A549 (cell line): ENCODE measurements around the gene NRIP1. TPM values are rescaled to one million over a fixed set of nuclear protein-coding genes. Genes with fewer than 3 reads are reported as not detected.
"Not testable (repeated sequence)": the region's sequence is repeated elsewhere in the genome, so short reads cannot be mapped to it uniquely, and the experiment has no call there.

ENCODE experiments used
- ATAC-seq, 2 experiments: fragments of 200-7000 bp in 1 of 2; fragments of >200 bp in 1 of 2; cut with Nextera tagmentation in 1 of 2; cut with Tn5 transposase in 1 of 2; 3 replicates each; pipeline versions ENCODE4 v1.8.0 to v1.9.1; 2018 to 2020; ENCODE audit warnings: mild to moderate bottlenecking in 1 of 2, moderate library complexity in 1 of 2
- CTCF ChIA-PET: fragments of 300-600 bp; sonication (Branson Sonifier 250); formaldehyde crosslinking; extraction: SDS; loops from one replicate; lab custom pipeline; 2021; ENCODE audit warnings: antibody characterized with exemption, inconsistent platforms; lab: Yijun Ruan, JAX
- POLR2A ChIA-PET: fragments of 350-600 bp; formaldehyde crosslinking; extraction: SDS; loops from one replicate; lab custom pipeline; 2021; ENCODE audit warnings: antibody characterized with exemption, inconsistent platforms; lab: Yijun Ruan, JAX
- DNase-seq, 2 experiments: peaks; one replicate each; pipeline versions ENCODE4 v3.0.0 to v3.0.0-alpha.2; 2011 to 2016; ENCODE audit warnings: low read depth in 1 of 2, low spot score in 1 of 2
- FAIRE-seq: peaks from 2 replicates; lab custom pipeline; 2011; peaks lifted over from hg19 to GRCh38; lab: Jason Lieb, UNC
- H3K27ac ChIP-seq, 2 experiments: fragments of >200 bp; sonication (Bioruptor Twin); formaldehyde crosslinking; 3 replicates each; pipeline ENCODE4 v1.5.1; 2016 to 2017
- H3K4me1 ChIP-seq: fragments of >200 bp; sonication (Bioruptor Twin); formaldehyde crosslinking; 3 replicates; pipeline ENCODE4 v1.6.1; 2016
- H3K4me2 ChIP-seq: fragments of >200 bp; sonication (Bioruptor Twin); formaldehyde crosslinking; 3 replicates; pipeline ENCODE4 v1.6.1; 2016
- H3K4me3 ChIP-seq: fragments of >200 bp; sonication (Bioruptor Twin); formaldehyde crosslinking; 3 replicates; pipeline ENCODE4 v1.5.1; 2016
- H3K9me3 ChIP-seq: fragments of >200 bp; sonication (Bioruptor Twin); formaldehyde crosslinking; 3 replicates; pipeline ENCODE4 v1.6.1; 2016
- CBX8 ChIP-seq: fragments of 200-600 bp; sonication (generic); IDR thresholded peaks from 2 replicates; pipeline ENCODE4 v1.6.1; 2016
- EHMT2 ChIP-seq: fragments of 200-600 bp; sonication (generic); IDR thresholded peaks from 2 replicates; pipeline ENCODE4 v1.6.1; 2016; ENCODE audit warnings: antibody characterized with exemption, low read depth, mild to moderate bottlenecking, moderate library complexity
- EP300 ChIP-seq, 2 experiments: fragments of >200 bp; sonication (Bioruptor Twin); formaldehyde crosslinking; IDR thresholded peaks; 2 replicates in 1 of 2; 3 replicates in 1 of 2; pipeline ENCODE4 v1.6.1; 2016 to 2017
- FOSB ChIP-seq: fragments of 250-450 bp; sonication (Bioruptor Pico); IDR thresholded peaks from 2 replicates; pipeline ENCODE4 v1.5.0; 2020; ENCODE audit warnings: mild to moderate bottlenecking, moderate library complexity
- HEYL ChIP-seq: fragments of 250-450 bp; sonication (Bioruptor Pico); IDR thresholded peaks from 2 replicates; pipeline ENCODE4 v1.8.0; 2021; ENCODE audit warnings: mild to moderate bottlenecking, moderate library complexity
- HOXB5 ChIP-seq: fragments of 250-450 bp; sonication (Bioruptor Pico); IDR thresholded peaks from 2 replicates; pipeline ENCODE4 v1.5.0; 2020; ENCODE audit warnings: mild to moderate bottlenecking, moderate library complexity
- KDM5A ChIP-seq: fragments of 200-600 bp; sonication (generic); IDR thresholded peaks from 2 replicates; pipeline ENCODE4 v1.6.1; 2016; ENCODE audit warnings: antibody characterized with exemption, mild to moderate bottlenecking
- MYC ChIP-seq: IDR thresholded peaks from 2 replicates; pipeline ENCODE4 v1.6.1; 2012; ENCODE audit warnings: mild to moderate bottlenecking, inconsistent platforms, low read length, improper control_type of control experiment, borderline replicate concordance
- NFE2L2 ChIP-seq: fragments of 150-350 bp; conservative IDR thresholded peaks from 2 replicates; pipeline ENCODE4 v1.6.1; 2014; ENCODE audit warnings: low read length
- NPAS2 ChIP-seq: fragments of 250-450 bp; sonication (Bioruptor Pico); IDR thresholded peaks from 2 replicates; pipeline ENCODE4 v1.8.0; 2022; ENCODE audit warnings: mild to moderate bottlenecking, moderate library complexity, borderline replicate concordance
- NR3C1 ChIP-seq: fragments of >200 bp; sonication (Bioruptor Twin); formaldehyde crosslinking; IDR thresholded peaks from 3 replicates; pipeline ENCODE4 v1.6.1; 2017
- POLR2AphosphoS2 ChIP-seq: conservative IDR thresholded peaks from 2 replicates; pipeline ENCODE4 v1.6.1; 2012; ENCODE audit warnings: low read length, improper control_type of control experiment, inconsistent platforms
- RAD21 ChIP-seq, 2 experiments: fragments of >200 bp in 1 of 2; sonication (Bioruptor Twin) in 1 of 2; formaldehyde crosslinking in 1 of 2; IDR thresholded peaks in 1 of 2; conservative IDR thresholded peaks in 1 of 2; 2 replicates in 1 of 2; 3 replicates in 1 of 2; pipeline ENCODE4 v1.6.1; 2012 to 2018; ENCODE audit warnings: inconsistent platforms in 1 of 2
- RCOR1 ChIP-seq: fragments of 150-350 bp; IDR thresholded peaks from 2 replicates; pipeline ENCODE4 v1.6.1; 2014; ENCODE audit warnings: antibody characterized with exemption, low read length, low read depth
- TP53 ChIP-seq: fragments of 250-450 bp; sonication (Bioruptor Pico); IDR thresholded peaks from 2 replicates; pipeline ENCODE4 v1.5.0; 2021; ENCODE audit warnings: mild to moderate bottlenecking, moderate library complexity
- ZFP36 ChIP-seq: fragments of 450-650 bp; IDR thresholded peaks from 2 replicates; pipeline ENCODE4 v1.6.1; 2014; ENCODE audit warnings: borderline replicate concordance; ENCODE audit not compliant: partially characterized antibody
- ZSCAN20 ChIP-seq: fragments of 250-450 bp; sonication (Bioruptor Pico); IDR thresholded peaks from 2 replicates; pipeline ENCODE4 v1.8.0; 2022; ENCODE audit warnings: mild to moderate bottlenecking, moderate library complexity
- WGBS: methylation state at CpG from one replicate; pipeline ENCODE4 v1.1.6; 2017; ENCODE audit errors: missing lambda C conversion rate; 5-methylcytosine and 5-hydroxymethylcytosine counted together
- polyA plus RNA-seq, 4 experiments: library from polyadenylated mRNA; depleted of rRNA in 3 of 4; stranded (reverse); fragments of >200 nt; fragmentation: RNase III in 1 of 4; extraction: RNeasy Plus Mini Kit Qiagen cat#74134 plus additional on column Dnase treatment in 1 of 4; gene quantifications; 2 replicates in 3 of 4; 3 replicates in 1 of 4; pipeline ENCODE4 v1.2.3, GENCODE V29; 2011 to 2017
- TF ChIP-seq, protein P1 (sequence below): IDR thresholded peaks from 2 replicates; pipeline ENCODE4 v1.6.1; 2012
- TF ChIP-seq, protein P2 (sequence below): fragments of >200 bp; sonication (Bioruptor Twin); formaldehyde crosslinking; IDR thresholded peaks from 3 replicates; pipeline ENCODE4 v1.5.1; 2016
- TF ChIP-seq, protein P3 (sequence below): IDR thresholded peaks from 2 replicates; pipeline ENCODE4 v1.6.1; 2012
- TF ChIP-seq, protein P4 (sequence below): fragments of >200 bp; sonication (Bioruptor Twin); formaldehyde crosslinking; IDR thresholded peaks from 2 replicates; pipeline ENCODE4 v1.6.1; 2016

NRIP1 gene
- polyA plus RNA-seq, 2 of the 4 experiments (the other 2 are of a cell fraction) = 18.9 to 35.5 TPM

DNA sequence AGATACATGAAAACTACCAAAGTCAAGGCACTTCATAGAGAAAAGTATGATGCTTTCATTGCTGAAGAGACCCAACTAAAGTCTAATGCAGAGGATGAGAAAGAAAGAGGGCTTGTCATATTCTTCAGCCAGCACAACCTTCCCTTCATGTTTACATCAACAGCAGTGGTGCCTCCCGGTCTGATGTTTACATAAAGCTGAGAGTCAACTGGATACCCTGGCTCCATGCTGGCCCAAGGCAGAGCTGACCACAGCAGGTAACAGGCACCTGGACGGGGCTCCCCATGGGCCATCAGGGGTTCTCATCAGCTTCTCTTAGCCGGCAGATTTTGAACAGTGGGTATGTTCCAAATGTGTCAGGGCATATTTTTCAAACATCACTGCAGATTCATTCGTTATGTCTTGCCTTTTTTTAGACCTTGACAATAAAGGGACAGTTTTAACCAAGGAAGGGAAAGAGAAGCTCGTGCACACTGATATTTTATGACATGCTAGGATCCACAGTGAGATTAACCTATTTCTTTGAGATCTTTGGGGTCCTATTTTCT is 117.1 kb downstream of the NRIP1 start (continued):
- TF ChIP-seq EHMT2 = no peak

DNA sequence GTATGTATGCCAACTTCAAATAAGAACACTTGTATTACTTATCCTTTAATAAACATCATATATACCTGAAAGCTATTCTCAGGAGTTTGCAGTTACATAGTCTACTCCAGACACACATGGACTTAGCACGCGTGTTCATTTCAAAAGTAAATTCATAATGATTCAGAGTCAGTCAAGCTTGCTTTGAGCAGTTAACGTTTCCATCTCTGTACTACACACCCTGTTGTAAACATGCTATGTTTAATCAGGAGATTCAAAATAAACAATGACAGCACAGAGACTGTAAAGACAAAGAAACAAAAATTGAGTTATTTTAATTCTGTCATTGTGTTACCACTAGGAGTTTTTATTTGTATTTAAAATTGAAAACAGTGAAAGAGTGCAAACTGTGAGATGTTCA is 119.6 kb downstream of the NRIP1 start:
- ChIA-PET CTCF (interaction anchor here (0.6 kb wide), 1 partner anchor 620 kb away, joined by 3 read pairs; no protein-coding TSS in a partner anchor), POLR2A (no interaction called here)
- Histone ChIP-seq H3K4me1 (peaks cover 14% of the 10 kb centered on the region; the same call in 2 of the 3 replicates), H3K27ac (no peak overlapping the region), H3K4me2 (peak overlapping the region; percentile 33; the same call in 2 of the 3 replicates), H3K9me3 (no peaks in the 10 kb centered on the region; the same call in 1 of the 3 replicates), H3K4me3 (no peak overlapping the region)
- ATAC-seq (no peak), FAIRE-seq (no peak), DNase-seq (no peak)
- 51% methylated on average over 3 of the region's 3 CpGs for WGBS
- TF ChIP-seq, protein P1, sequence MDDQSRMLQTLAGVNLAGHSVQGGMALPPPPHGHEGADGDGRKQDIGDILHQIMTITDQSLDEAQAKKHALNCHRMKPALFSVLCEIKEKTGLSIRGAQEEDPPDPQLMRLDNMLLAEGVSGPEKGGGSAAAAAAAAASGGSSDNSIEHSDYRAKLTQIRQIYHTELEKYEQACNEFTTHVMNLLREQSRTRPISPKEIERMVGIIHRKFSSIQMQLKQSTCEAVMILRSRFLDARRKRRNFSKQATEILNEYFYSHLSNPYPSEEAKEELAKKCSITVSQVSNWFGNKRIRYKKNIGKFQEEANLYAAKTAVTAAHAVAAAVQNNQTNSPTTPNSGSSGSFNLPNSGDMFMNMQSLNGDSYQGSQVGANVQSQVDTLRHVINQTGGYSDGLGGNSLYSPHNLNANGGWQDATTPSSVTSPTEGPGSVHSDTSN = no peak
- no peak for TF ChIP-seq HEYL (CRISPR knock-in tag)

DNA sequence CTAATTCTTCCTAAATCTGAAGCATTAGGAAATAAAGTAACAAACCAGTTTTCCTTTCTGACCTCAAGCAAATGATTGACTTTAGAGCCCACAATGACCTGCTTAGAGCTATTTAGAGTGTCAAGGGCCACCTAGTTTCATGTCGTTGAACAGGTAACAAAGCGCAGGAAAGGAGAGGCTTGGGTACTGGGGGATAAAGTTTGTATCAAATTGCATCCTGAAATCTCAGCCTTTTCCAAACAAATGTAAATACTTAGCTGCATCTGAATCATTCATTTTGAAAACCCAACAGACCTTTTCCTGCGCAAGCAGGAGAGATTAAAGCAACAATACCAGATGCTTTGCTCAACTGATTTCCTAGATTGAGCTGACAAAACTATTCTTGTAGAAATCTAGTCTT is 121.2 kb downstream of the NRIP1 start:
- 88% methylated on average over 3 of the region's 3 CpGs for WGBS
- FAIRE-seq = no peak
- no peak overlapping the region for H3K4me2 ChIP-seq
- no peak overlapping the region for H3K27ac ChIP-seq
- H3K9me3 ChIP-seq = no peaks in the 10 kb centered on the region; the same call in 1 of the 3 replicates
- no peak for ATAC-seq
- no peak overlapping the region for H3K4me3 ChIP-seq
- CTCF ChIA-PET = interaction anchor here (1.2 kb wide), 1 partner anchor 8 kb away, joined by 3 read pairs; no protein-coding TSS in a partner anchor
- no peak for DNase-seq
- peaks cover 14% of the 10 kb centered on the region; the same call in 2 of the 3 replicates for H3K4me1 ChIP-seq
- TF ChIP-seq, protein P2, sequence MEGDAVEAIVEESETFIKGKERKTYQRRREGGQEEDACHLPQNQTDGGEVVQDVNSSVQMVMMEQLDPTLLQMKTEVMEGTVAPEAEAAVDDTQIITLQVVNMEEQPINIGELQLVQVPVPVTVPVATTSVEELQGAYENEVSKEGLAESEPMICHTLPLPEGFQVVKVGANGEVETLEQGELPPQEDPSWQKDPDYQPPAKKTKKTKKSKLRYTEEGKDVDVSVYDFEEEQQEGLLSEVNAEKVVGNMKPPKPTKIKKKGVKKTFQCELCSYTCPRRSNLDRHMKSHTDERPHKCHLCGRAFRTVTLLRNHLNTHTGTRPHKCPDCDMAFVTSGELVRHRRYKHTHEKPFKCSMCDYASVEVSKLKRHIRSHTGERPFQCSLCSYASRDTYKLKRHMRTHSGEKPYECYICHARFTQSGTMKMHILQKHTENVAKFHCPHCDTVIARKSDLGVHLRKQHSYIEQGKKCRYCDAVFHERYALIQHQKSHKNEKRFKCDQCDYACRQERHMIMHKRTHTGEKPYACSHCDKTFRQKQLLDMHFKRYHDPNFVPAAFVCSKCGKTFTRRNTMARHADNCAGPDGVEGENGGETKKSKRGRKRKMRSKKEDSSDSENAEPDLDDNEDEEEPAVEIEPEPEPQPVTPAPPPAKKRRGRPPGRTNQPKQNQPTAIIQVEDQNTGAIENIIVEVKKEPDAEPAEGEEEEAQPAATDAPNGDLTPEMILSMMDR = no peak
- TF ChIP-seq TP53 (CRISPR knock-in tag) (no peak), RCOR1 (no peak), NPAS2 (CRISPR knock-in tag) (no peak), HEYL (CRISPR knock-in tag) (no peak), ZFP36 (no peak)
- POLR2A ChIA-PET = no interaction called here

DNA sequence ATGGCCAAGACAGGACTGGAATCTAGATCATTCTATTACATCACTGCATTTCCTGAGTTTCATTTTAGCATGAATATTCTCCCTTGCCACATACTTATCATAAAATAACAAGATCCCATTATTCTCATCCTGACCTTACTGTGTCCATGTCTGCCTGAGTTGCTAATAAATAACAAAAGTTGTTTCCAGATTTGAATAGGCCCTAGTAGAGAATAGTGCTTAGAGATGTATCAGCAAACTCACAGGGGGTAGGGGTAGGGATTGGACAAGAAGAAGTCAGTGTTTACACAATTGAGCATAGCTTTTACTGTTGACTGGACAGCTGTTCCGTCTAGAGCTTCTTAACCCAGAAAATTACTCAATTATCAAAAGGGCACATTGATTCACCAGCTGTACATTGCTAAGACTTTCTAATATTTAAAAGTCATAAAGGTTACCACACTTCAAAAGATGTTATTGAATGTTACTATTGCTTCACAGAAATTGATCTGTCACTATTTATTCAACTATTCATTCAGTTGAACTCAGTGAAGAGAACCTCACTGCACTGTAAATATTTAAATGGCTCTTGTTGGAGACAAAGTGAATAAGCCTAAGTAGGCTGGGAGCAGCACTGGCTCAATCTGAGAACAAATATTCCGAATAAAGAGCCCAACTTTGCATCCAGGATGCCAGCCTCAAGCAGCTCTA is 121.9 kb downstream of the NRIP1 start:
- Histone ChIP-seq H3K4me1 (peaks cover 14% of the 10 kb centered on the region; the same call in 2 of the 3 replicates), H3K9me3 (no peaks in the 10 kb centered on the region; the same call in 2 of the 3 replicates), H3K4me3 (no peak overlapping the region), H3K4me2 (no peak overlapping the region), H3K27ac (no peak overlapping the region)
- ChIA-PET POLR2A (no interaction called here), CTCF (interaction anchor here (0.7 to 1.2 kb wide), 2 partner anchors 8 to 9 kb away, joined by 3 read pairs; no protein-coding TSS in a partner anchor)
- ATAC-seq (no peak), DNase-seq (no peak), FAIRE-seq (no peak)
- WGBS = 35% methylated on average over 2 of the region's 2 CpGs
- TF ChIP-seq RCOR1 (no peak), FOSB (no peak), EP300 (IDR thresholded peaks at IDR 0.05) (no peak), KDM5A (no peak), MYC (no peak), ZSCAN20 (CRISPR knock-in tag) (no peak), RAD21 (conservative IDR thresholded peaks at IDR 0.05 in 1 of 2, IDR thresholded peaks at IDR 0.05 in 1 of 2) (no peak), NFE2L2 (no peak), NR3C1 (no peak), HOXB5 (no peak), CBX8 (no peak), POLR2AphosphoS2 (no peak), EHMT2 (no peak)
- TF ChIP-seq, protein P3, sequence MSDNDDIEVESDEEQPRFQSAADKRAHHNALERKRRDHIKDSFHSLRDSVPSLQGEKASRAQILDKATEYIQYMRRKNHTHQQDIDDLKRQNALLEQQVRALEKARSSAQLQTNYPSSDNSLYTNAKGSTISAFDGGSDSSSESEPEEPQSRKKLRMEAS = no peak
- TF ChIP-seq, protein P4, sequence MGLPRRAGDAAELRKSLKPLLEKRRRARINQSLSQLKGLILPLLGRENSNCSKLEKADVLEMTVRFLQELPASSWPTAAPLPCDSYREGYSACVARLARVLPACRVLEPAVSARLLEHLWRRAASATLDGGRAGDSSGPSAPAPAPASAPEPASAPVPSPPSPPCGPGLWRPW = no peak

DNA sequence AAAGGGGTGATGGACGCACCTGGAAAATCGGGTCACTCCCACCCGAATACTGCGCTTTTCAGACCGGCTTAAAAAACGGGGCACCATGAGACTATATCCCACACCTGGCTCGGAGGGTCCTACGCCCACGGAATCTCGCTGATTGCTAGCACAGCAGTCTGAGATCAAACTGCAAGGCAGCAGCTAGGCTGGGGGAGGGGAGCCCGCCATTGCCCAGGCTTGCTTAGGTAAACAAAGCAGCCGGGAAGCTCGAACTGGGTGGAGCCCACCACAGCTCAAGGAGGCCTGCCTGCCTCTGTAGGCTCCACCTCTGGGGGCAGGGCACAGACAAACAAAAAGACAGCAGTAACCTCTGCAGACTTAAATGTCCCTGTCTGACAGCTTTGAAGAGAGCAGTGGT is 137.5 kb downstream of the NRIP1 start:
- POLR2A ChIA-PET, FAIRE-seq, H3K4me1 ChIP-seq, H3K9me3 ChIP-seq, CTCF ChIA-PET, H3K4me2 ChIP-seq, DNase-seq, ATAC-seq, H3K4me3 ChIP-seq, H3K27ac ChIP-seq: not testable (repeated sequence)
- WGBS = 82% methylated on average over 9 of the region's 13 CpGs
